Mesendoderm (in vitro differentiated cells): ENCODE data around the gene SRSF6.

Source experiments
- DNase-seq: peaks from one replicate; pipeline ENCODE4 v3.0.0; 2013
- H2AK5ac ChIP-seq: 2 replicates; pipeline ENCODE4 v1.6.1; 2013; ENCODE audit warnings: low read length, inconsistent platforms
- H2BK120ac ChIP-seq: 2 replicates; pipeline ENCODE4 v1.6.1; 2013; ENCODE audit warnings: low read depth, mild to moderate bottlenecking, low read length, moderate library complexity, mixed read lengths
- H2BK15ac ChIP-seq: replicated peaks from 2 replicates; pipeline ENCODE4 v1.6.1; 2013; ENCODE audit warnings: low read depth, mild to moderate bottlenecking, moderate library complexity
- H2BK5ac ChIP-seq: 2 replicates; pipeline ENCODE4 v1.6.1; 2013; ENCODE audit warnings: low read length, inconsistent platforms
- H3K18ac ChIP-seq: 2 replicates; pipeline ENCODE4 v1.6.1; 2013; ENCODE audit warnings: mild to moderate bottlenecking, low read length, mixed read lengths
- H3K23ac ChIP-seq: one replicate; pipeline ENCODE4 v1.6.1; 2013; ENCODE audit warnings: low read length
- H3K27ac ChIP-seq: 2 replicates; pipeline ENCODE4 v1.5.1; 2013; ENCODE audit warnings: low read depth, mild to moderate bottlenecking, inconsistent platforms, low read length, moderate library complexity
- H3K27me3 ChIP-seq: 2 replicates; pipeline ENCODE4 v1.6.1; 2013; ENCODE audit warnings: low read length, control low read depth, mild to moderate bottlenecking, inconsistent platforms; ENCODE audit not compliant: insufficient read depth, poor library complexity
- H3K36me3 ChIP-seq: 2 replicates; pipeline ENCODE4 v1.6.1; 2013; ENCODE audit warnings: low read length, inconsistent platforms; ENCODE audit not compliant: control insufficient read depth, insufficient read depth
- H3K4ac ChIP-seq: one replicate; pipeline ENCODE4 v1.6.1; 2013; ENCODE audit warnings: low read depth, mild to moderate bottlenecking, low read length, moderate library complexity
- H3K4me1 ChIP-seq: 2 replicates; pipeline ENCODE4 v1.6.1; 2013; ENCODE audit warnings: low read depth, low read length, inconsistent platforms; ENCODE audit not compliant: control insufficient read depth
- H3K4me2 ChIP-seq: 2 replicates; pipeline ENCODE4 v1.6.1; 2013; ENCODE audit warnings: low read length
- H3K4me3 ChIP-seq: 2 replicates; pipeline ENCODE4 v1.5.1; 2013; ENCODE audit warnings: mild to moderate bottlenecking, low read length
- H3K56ac ChIP-seq: one replicate; pipeline ENCODE4 v1.6.1; 2013; ENCODE audit warnings: low read length
- H3K79me1 ChIP-seq: 2 replicates; pipeline ENCODE4 v1.6.1; 2013; ENCODE audit warnings: low read length, inconsistent platforms
- H3K79me2 ChIP-seq: 2 replicates; pipeline ENCODE4 v1.6.1; 2013; ENCODE audit warnings: mild to moderate bottlenecking, low read length; ENCODE audit not compliant: control insufficient read depth, insufficient read depth
- H3K9ac ChIP-seq: 2 replicates; pipeline ENCODE4 v1.6.1; 2013; ENCODE audit warnings: low read length, inconsistent platforms
- H4K5ac ChIP-seq: one replicate; pipeline ENCODE4 v1.6.1; 2013; ENCODE audit warnings: low read length
- H4K8ac ChIP-seq: one replicate; pipeline ENCODE4 v1.6.1; 2013; ENCODE audit warnings: low read depth, mild to moderate bottlenecking, control low read depth, low read length, moderate library complexity
- WGBS: extraction: QIAGEN DNeasy Blood & Tissue Kit; methylation state at CpG from one replicate; pipeline ENCODE4 v1.1.7; 2013; ENCODE audit warnings: low lambda C conversion rate, missing lambda C conversion rate; ENCODE audit not compliant: insufficient coverage; ENCODE audit errors: extremely low coverage; 5-methylcytosine and 5-hydroxymethylcytosine counted together

The SRSF6 gene

DNA sequence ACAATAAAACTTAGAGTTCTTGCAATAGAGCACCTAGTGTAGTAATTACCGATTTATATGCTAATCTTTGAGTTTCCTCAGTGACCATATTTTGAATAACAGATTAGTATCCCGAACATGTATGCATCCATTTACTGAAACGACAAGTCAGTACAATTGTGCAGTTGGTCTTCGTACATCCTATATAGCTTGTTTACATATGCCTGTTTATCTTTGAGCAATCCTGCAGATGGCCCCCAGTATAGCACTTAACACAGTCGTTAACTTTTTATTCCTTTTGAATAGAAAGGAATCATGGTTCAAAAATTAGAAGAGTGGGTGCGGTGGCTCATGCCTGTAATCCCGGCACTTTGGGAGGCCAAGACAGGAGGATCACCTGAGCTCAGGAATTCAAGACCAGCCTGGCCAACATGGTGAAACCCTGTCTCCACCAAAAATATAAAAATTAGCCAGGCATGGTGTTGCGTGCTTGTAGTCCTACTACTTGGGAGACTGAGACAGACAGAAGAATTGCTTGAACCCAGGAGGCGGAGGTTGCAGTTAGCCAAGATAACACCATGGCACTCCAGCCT, 6.6 kb downstream of the SRSF6 start:
- H2BK120ac ChIP-seq = no peak overlapping the region
- no peak overlapping the region for H3K9ac ChIP-seq
- DNase-seq = no peak
- no peaks in the 10 kb centered on the region for H3K27me3 ChIP-seq
- no peaks in the 10 kb centered on the region for H3K4me1 ChIP-seq
- no peak overlapping the region for H3K4ac ChIP-seq
- H3K79me2 ChIP-seq = peaks cover 10% of the 10 kb centered on the region
- H3K4me3 ChIP-seq = no peak overlapping the region
- H3K36me3 ChIP-seq = peaks cover 10% of the 10 kb centered on the region
- no peak overlapping the region for H2BK5ac ChIP-seq
- no peak overlapping the region for H3K23ac ChIP-seq
- H2BK15ac ChIP-seq = no peak overlapping the region
- no peak overlapping the region for H3K56ac ChIP-seq
- no CpG with 5 or more reads among the region's 9 CpGs for WGBS
- H3K18ac ChIP-seq = no peak overlapping the region
- no peak overlapping the region for H4K8ac ChIP-seq
- no peak overlapping the region for H2AK5ac ChIP-seq
- peaks cover 5% of the 10 kb centered on the region for H3K79me1 ChIP-seq
- H4K5ac ChIP-seq = no peak overlapping the region
- no peak overlapping the region for H3K4me2 ChIP-seq
- no peak overlapping the region for H3K27ac ChIP-seq

DNA sequence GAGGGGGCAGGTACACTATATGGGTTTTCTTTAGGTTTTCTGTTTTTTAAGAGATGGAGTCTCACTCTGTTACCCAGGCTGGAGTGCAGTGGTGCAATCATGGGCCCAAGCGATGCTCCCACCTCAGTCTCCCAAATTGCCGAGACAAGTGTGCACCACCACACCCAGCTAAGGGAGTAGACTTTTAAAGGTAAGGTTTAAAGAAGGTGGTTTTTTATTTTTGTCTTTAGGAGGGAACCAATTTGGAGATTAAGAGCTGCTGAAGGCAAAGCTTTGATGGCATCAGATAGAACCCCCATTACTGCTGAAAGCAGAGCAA, 7.9 kb downstream of the SRSF6 start:
- H3K4ac ChIP-seq = no peak overlapping the region
- H3K79me2 ChIP-seq = peaks cover 3% of the 10 kb centered on the region
- H3K23ac ChIP-seq = no peak overlapping the region
- H3K27me3 ChIP-seq = no peaks in the 10 kb centered on the region
- no peak overlapping the region for H3K9ac ChIP-seq
- H2BK5ac ChIP-seq = no peak overlapping the region
- H2BK15ac ChIP-seq = no peak overlapping the region
- no peaks in the 10 kb centered on the region for H3K4me1 ChIP-seq
- H4K5ac ChIP-seq = no peak overlapping the region
- no peak for DNase-seq
- H3K27ac ChIP-seq = no peak overlapping the region
- no peak overlapping the region for H3K18ac ChIP-seq
- no peak overlapping the region for H2BK120ac ChIP-seq
- no peak overlapping the region for H4K8ac ChIP-seq
- no peak overlapping the region for H3K4me2 ChIP-seq
- no peak overlapping the region for H3K4me3 ChIP-seq
- no peak overlapping the region for H2AK5ac ChIP-seq
- no CpG with 5 or more reads among the region's 2 CpGs for WGBS
- peaks cover 5% of the 10 kb centered on the region for H3K36me3 ChIP-seq
- no peak overlapping the region for H3K56ac ChIP-seq
- H3K79me1 ChIP-seq = peaks cover 3% of the 10 kb centered on the region

DNA sequence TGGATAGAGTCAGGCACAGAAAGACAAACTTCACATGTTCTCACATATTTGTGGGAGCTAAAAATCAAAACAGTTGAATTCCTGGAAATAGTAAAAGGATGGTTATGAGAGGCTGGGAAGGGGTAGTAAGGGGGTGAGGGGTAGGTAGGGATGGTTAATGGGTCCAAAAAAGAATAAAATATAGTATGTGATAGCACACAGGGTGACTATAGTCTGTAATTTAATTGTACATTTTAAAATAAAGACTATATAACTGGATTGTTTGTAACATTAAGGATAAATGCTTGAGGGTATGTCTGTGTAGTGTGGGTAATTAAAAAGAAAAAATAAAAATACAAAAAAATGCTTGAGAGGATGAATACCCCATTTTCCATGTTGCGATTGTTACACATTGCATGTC, 9.9 kb downstream of the SRSF6 start:
- peaks cover 3% of the 10 kb centered on the region for H3K79me1 ChIP-seq
- H3K23ac ChIP-seq = no peak overlapping the region
- no peaks in the 10 kb centered on the region for H3K4me1 ChIP-seq
- no peak overlapping the region for H3K4ac ChIP-seq
- no peak overlapping the region for H4K5ac ChIP-seq
- no peak overlapping the region for H3K4me3 ChIP-seq
- H2AK5ac ChIP-seq = no peak overlapping the region
- no peak overlapping the region for H3K9ac ChIP-seq
- no peak overlapping the region for H2BK120ac ChIP-seq
- no peaks in the 10 kb centered on the region for H3K27me3 ChIP-seq
- H3K18ac ChIP-seq = no peak overlapping the region
- no peak overlapping the region for H4K8ac ChIP-seq
- no peak overlapping the region for H3K27ac ChIP-seq
- H2BK5ac ChIP-seq = no peak overlapping the region
- no peak overlapping the region for H3K4me2 ChIP-seq
- H3K36me3 ChIP-seq = peaks cover 5% of the 10 kb centered on the region
- no peak overlapping the region for H3K56ac ChIP-seq
- DNase-seq = no peak
- no peak overlapping the region for H2BK15ac ChIP-seq
- WGBS = no CpG with 5 or more reads among the region's 1 CpG
- no peaks in the 10 kb centered on the region for H3K79me2 ChIP-seq

DNA sequence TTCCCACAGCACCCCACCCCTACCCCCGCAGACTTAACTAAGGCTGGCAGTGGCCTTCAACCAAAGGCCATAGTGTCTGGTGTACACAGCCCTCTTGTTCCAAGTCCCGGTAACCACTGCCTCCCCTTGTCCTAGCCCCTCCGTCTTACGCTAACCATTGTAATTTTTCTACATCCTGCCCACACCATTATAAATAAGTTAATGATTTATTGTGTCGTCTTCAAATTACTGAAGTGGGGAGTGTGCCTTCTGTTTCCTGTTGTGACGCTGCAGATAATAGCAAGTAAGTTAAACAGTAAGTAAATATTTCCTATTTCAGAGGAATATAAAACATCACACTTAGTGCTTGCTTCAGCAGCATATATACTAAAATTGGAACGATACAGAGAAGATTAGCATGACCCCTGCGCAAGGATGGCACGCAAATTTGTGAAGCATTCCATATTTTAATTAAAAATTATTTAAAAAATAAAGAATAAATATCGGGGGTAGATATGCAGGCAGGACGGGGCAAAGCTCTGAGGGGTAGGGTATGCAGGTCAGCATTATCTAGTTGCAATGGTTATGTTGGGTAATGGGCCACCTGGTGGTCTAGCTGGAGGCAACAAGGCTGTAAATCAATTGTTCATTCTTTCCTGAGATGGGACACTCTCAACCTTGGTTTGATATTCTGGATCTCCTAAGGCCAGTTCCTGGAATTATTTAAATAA, 15.1 kb downstream of the SRSF6 start:
- H3K27ac ChIP-seq = no peak overlapping the region

DNA sequence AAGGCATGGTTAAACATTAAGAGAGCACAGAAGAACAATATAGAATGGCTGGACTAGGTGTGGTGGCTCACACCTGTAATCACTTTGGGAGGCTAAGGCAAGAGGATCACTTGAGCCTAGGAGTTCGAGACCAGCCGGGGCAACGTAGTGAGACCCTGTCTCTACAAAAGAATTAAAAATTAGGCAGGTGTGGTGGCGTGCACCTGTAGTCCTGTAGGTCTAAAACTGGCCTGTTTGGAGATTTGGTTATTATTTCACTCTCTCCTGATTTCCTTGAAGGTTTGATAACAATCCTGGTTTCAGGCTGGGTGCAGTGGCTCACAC, 15.6 kb downstream of the SRSF6 start:
- Histone ChIP-seq H3K4ac (no peak overlapping the region), H2BK5ac (no peak overlapping the region), H3K18ac (no peak overlapping the region), H3K4me3 (no peak overlapping the region), H3K27me3 (no peaks in the 10 kb centered on the region), H2BK120ac (no peak overlapping the region), H3K4me2 (no peak overlapping the region), H3K27ac (no peak overlapping the region), H3K4me1 (no peaks in the 10 kb centered on the region), H3K36me3 (no peaks in the 10 kb centered on the region), H3K9ac (no peak overlapping the region), H2AK5ac (no peak overlapping the region), H3K56ac (no peak overlapping the region), H3K79me1 (no peaks in the 10 kb centered on the region), H3K79me2 (no peaks in the 10 kb centered on the region), H4K8ac (no peak overlapping the region), H2BK15ac (no peak overlapping the region), H3K23ac (no peak overlapping the region), H4K5ac (no peak overlapping the region)
- no CpG with 5 or more reads among the region's 4 CpGs for WGBS
- DNase-seq = no peak

More for the DNA sequence above, 15.1 kb downstream of the SRSF6 start:
- no peak overlapping the region for H3K4me2 ChIP-seq
- H4K5ac ChIP-seq = no peak overlapping the region
- no peak overlapping the region for H3K23ac ChIP-seq
- H3K79me1 ChIP-seq = no peaks in the 10 kb centered on the region
- H2AK5ac ChIP-seq = no peak overlapping the region
- H3K4ac ChIP-seq = no peak overlapping the region
- no peaks in the 10 kb centered on the region for H3K36me3 ChIP-seq
- no peak overlapping the region for H3K4me3 ChIP-seq
- no peaks in the 10 kb centered on the region for H3K27me3 ChIP-seq
- H2BK5ac ChIP-seq = no peak overlapping the region
- WGBS = no CpG with 5 or more reads among the region's 11 CpGs
- DNase-seq = peak; percentile 13
- H2BK15ac ChIP-seq = no peak overlapping the region
- H3K4me1 ChIP-seq = no peaks in the 10 kb centered on the region
- H3K9ac ChIP-seq = no peak overlapping the region
- no peak overlapping the region for H3K18ac ChIP-seq
- no peak overlapping the region for H2BK120ac ChIP-seq
- H3K56ac ChIP-seq = no peak overlapping the region
- H3K79me2 ChIP-seq = no peaks in the 10 kb centered on the region
- no peak overlapping the region for H4K8ac ChIP-seq

DNA sequence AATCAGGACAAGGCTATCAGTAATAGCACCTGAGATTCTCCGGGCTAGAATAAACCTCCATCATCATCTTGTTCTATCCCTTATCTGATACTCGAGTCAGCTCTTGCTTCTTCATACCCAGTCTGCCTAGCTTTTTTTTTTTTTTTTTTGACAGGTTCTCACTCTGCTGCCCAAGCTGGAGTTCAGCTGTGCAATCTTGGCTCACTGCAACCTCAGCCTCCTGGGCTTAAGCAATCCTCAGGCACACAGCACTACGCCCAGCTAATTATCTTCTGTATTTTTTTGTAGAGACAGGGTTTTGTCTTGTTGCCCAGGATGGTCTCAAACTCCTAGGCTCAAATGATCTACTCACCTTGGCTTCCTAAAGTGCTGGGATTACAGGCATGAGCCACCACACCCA, 19.5 kb downstream of the SRSF6 start:
- H3K4me2 ChIP-seq = no peak overlapping the region
- H3K18ac ChIP-seq = no peak overlapping the region
- H3K9ac ChIP-seq = no peak overlapping the region
- no peaks in the 10 kb centered on the region for H3K79me1 ChIP-seq
- DNase-seq = no peak
- no CpG with 5 or more reads among the region's 3 CpGs for WGBS
- H3K27me3 ChIP-seq = no peaks in the 10 kb centered on the region
- no peak overlapping the region for H3K4me3 ChIP-seq
- H2BK15ac ChIP-seq = no peak overlapping the region
- H3K27ac ChIP-seq = no peak overlapping the region
- no peak overlapping the region for H3K56ac ChIP-seq
- no peak overlapping the region for H3K4ac ChIP-seq
- no peaks in the 10 kb centered on the region for H3K36me3 ChIP-seq
- no peaks in the 10 kb centered on the region for H3K79me2 ChIP-seq
- no peaks in the 10 kb centered on the region for H3K4me1 ChIP-seq
- H2BK120ac ChIP-seq = no peak overlapping the region
- H3K23ac ChIP-seq = no peak overlapping the region
- no peak overlapping the region for H2AK5ac ChIP-seq
- H4K8ac ChIP-seq = no peak overlapping the region
- H2BK5ac ChIP-seq = no peak overlapping the region
- H4K5ac ChIP-seq = no peak overlapping the region
